GM21381 (cell line): ENCODE measurements around the gene DCAF10.
"Not testable (repeated sequence)": the region's sequence is repeated elsewhere in the genome, so short reads cannot be mapped to it uniquely, and the experiment has no call there.

ENCODE experiments used
- ATAC-seq: cut with Tn5 transposase; IDR thresholded peaks from one replicate; pipeline ENCODE4 v1.9.1; 2021; ENCODE audit warnings: mild to moderate bottlenecking, moderate library complexity; ENCODE audit not compliant: unreplicated experiment

Gene DCAF10

DNA sequence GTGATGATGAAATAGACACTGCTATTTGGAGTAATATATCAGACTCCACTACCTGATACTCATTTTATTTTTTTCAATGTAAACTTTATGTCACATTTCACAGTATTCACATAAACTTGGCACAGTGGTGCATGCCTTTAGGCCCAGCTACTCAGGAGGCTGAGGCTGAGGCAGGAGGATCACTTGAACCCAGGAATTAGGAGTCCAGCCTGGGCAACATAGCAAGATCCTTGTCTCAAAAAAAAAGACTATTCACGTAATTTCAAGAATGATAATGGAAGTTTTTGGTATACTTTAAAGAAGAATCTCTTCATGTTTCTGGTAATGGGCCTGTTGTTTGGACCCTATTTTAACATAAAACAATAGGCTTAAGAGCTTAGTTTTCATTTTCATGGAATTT, 56.0 kb downstream of the DCAF10 start:
- ATAC-seq: no peak

- ATAC-seq: no peak
Measured at GRCh38 chr9:37859043-37859442, 58.4 kb downstream of the DCAF10 start.

- ATAC-seq: no peak
Measured at GRCh38 chr9:37862530-37862929, 61.9 kb downstream of the DCAF10 start.

- no peak for ATAC-seq
Measured at GRCh38 chr9:37870081-37870798, 69.6 kb downstream of the DCAF10 start.

DNA sequence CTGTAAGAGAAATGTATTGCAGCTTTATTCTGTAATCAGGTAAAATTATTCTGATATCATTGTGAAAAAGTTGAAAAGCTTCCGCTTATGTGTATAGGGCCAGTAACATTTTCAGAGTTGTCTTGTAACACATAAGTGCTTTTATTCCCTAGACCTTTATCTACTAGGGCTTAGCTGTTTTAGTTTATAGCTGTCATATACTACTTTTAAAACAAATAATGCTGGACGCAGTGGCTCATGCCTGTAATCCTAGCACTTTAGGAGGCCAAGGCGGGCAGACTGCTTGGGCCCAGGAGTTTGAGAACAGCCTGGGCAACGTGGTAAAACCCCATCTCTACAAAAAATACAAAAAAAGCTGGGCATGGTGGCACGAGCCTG, 70.2 kb downstream of the DCAF10 start:
- ATAC-seq: no peak

DNA sequence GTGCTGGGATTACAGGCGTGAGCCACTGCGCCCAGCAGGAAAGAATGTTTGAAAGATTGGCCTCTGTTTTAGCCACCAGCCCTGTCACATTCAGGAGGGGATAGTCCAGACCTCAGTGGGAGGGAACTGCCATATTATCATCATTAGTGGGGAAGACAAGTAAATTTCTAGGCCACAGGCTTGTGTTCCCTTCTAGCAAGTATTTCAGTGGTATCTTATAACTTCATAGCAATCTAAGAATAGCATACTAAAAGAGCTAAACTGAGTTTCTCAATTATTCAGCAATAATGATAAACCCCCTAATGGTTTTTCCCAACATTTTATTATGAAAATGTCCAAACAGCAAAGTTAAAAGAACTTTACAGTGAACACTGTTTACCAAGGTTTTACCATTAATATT, 73.4 kb downstream of the DCAF10 start:
- ATAC-seq: no peak

- ATAC-seq: no peak
Measured at GRCh38 chr9:37876376-37876775, 75.8 kb downstream of the DCAF10 start.

DNA sequence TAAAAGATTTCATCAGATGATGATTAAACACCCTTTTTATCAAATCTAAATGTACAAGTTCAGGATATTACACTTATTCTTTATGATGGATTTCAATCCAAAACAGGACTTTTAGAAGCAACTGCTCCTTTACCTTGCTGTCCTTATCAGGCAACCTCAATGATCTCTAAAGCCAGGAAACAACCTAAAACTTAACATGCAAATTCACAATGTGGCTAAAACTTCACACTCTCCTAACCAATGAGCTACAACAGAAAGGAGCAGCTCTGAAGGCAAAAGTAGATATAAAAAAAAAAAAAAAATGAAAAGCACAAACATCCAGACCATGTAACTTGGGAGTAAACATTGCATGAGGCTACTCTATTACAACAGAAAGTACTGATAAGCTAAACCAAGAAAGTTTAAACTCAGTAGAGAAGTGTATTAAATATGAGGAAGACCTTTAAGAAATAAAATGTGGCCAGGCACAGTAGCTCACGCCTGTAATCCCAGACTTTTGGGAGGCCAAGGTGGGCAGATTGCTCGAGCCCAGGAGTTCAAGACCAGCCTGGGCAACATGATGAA, 80.4 kb downstream of the DCAF10 start:
- no peak for ATAC-seq

GRCh38 chr9:37887977-37888583, 87.5 kb downstream of the DCAF10 start:
- not testable (repeated sequence) for ATAC-seq

DNA sequence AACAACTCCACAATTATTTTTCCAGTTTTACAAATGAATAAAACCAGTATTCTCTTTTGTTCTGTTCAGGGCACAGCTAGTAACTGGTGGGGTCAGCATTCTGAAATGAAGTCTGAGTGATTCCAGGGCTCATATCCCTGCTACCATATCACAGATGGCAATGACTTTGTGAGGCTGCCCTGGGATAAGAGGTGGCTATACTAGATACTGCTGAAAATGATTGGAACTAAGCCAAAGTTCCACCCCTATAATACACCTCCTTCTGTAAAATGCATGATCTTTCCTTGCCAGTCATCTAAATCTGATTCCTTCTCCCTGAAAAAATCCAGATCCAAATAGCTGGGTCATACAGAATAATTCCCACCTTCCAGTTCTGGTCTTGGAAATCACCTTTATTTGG, 88.9 kb downstream of the DCAF10 start:
- ATAC-seq: no peak

DNA sequence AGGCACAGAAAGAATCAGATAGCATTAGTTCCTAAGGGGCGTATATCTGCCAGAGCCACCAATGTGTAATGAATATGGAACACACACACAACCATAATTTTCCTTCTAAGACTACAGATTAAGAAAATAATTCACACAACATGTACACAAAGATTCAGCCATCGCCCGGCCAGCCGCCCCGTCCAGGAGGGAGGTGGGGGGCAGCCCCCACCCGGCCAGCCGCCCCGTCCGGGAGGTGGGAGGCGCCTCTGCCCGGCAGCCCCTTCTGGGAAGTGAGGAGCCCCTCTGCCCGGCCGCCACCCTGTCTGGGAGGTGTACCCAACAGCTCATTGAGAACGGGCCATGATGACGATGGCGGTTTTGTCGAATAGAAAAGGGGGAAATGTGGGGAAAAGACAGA, 90.4 kb downstream of the DCAF10 start:
- ATAC-seq: not testable (repeated sequence)

DNA sequence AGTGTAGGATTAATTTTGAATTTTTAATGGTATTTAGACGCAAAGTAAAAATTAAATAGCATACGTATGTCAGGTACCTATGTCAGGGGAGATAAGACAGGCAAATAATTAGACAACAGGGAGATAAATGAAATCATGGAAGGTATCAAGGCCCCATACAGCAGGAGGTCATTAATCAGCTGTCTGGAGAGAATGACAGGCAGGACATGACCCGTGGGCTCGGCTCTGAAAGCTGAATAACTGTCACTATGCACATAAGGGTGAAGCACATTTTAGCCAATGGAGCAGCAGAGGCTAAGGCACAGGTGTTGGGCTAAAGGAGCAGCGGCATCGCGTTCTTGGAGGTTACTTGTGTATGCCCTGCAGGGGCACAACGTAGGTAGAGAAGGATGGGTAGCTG, 91.5 kb downstream of the DCAF10 start:
- ATAC-seq: no peak

- no peak for ATAC-seq
Measured at GRCh38 chr9:37897665-37898064, 97.1 kb downstream of the DCAF10 start.

DNA sequence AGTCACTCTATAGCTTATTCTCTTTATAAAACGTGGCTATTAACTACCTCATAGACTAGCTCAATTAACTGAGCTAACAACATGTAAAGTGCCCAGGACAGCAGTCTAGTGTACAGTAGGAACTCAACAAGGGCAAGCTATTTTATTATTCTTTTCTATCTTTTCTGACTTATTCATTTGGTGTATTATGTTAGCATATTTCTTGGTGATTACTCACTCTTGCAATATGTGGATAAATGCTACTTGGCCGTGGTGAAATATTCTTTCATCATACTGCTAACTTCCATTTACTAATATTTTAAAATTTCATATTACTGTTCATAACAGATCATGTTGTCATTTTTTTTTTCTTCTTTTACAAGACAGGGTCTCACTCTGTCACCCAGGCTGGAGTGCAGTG, 98.4 kb downstream of the DCAF10 start:
- ATAC-seq: no peak

DNA sequence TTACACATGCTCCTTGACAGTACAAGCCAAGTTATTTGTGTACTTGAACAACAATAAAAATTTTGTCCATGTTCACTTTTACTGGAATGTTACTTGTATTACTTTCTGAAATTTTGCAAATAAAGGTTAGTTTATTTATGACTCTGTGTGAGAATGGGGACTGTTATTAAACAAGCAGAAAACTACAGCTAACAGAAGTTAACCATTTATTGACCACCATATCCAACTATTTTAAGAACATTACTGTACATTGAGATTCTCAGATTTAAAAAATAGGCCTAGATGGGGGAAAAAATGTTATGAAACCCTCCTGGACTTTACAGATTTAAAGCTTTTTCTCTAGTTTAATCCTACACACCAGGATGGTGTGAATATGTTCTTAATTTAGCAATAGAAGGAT, 101.5 kb downstream of the DCAF10 start:
- ATAC-seq: no peak

- no peak for ATAC-seq
Measured at GRCh38 chr9:37902796-37903646, 102.4 kb downstream of the DCAF10 start.

- ATAC-seq: peak; percentile 78
Measured at GRCh38 chr9:37903647-37904444, 103.2 kb downstream of the DCAF10 start, which contains the start of gene SLC25A51. Gene SLC25A51 (minus strand): TSS chr9:37904127. CDS start chr9:37888550, 15,577 bp downstream.

GRCh38 chr9:37904445-37905130, 104.0 kb downstream of the DCAF10 start:
- ATAC-seq: no peak

GRCh38 chr9:37905131-37905505, 104.5 kb downstream of the DCAF10 start:
- no peak for ATAC-seq

DNA sequence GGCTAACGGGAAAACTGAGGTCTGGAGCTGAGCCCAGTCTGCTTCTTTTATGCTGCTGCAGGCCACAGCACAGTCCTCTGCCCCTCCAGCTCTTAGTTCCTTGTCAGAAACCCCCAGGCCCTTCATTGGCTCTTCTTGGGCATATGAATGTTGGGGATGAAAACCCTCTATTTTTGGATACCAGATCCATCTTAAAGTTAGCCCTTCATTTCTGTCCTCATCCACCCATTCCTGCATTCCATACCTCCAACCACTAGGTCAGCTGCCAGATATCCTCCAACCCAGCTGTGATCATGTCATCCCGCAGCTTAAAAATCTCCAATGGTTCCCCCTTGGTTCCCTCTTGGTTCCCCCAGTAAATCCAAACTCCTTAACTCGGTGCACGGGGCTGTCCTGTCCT, 105.2 kb downstream of the DCAF10 start:
- no peak for ATAC-seq
